Activated naive CD4-positive, alpha-beta T cell treated with anti-CD3 and anti-CD28 coated beads, Interleukin-2, amount 50 U/mL, for 72 hours (primary cell): ENCODE measurements around the gene RSBN1L. TPM values are rescaled to one million over a fixed set of nuclear protein-coding genes. Genes with fewer than 3 reads are reported as not detected.
A peak's percentile ranks its signal among the peaks of the same experiment; 100 is the strongest.
"Not testable (repeated sequence)": the region's sequence is repeated elsewhere in the genome, so short reads cannot be mapped to it uniquely, and the experiment has no call there.

Experiments used
- ATAC-seq, 2 donors: fragments of 150-1000 bp; cut with Tn5 transposase; 2 replicates each; pipeline ENCODE4 v1.10.0; 2021; ENCODE audit warnings: mild to moderate bottlenecking in 2 of 2, moderate library complexity in 2 of 2
- DNase-seq, 2 donors: peaks; one replicate each; pipeline ENCODE4 v3.0.0; 2021 to 2022; ENCODE audit warnings: low spot score in 2 of 2
- H3K27ac Mint-ChIP-seq, 2 donors: one replicate each; pipeline ENCODE4 v1.8.0; 2022; ENCODE audit warnings: mild to moderate bottlenecking in 2 of 2, mixed read lengths in 2 of 2
- H3K36me3 Mint-ChIP-seq, 2 donors: one replicate each; pipeline ENCODE4 v1.8.0; 2022; ENCODE audit warnings: mixed read lengths in 2 of 2
- H3K9me3 Mint-ChIP-seq, 2 donors: one replicate each; pipeline ENCODE4 v1.8.0; 2022; ENCODE audit warnings: mixed read lengths in 2 of 2
- total RNA-seq, 2 donors: library from RNA; stranded (reverse); gene quantifications; one replicate each; pipeline ENCODE4 v1.2.3, GENCODE V29; 2022

RSBN1L gene
- total RNA-seq, result 10 to 100 TPM; 19.8 to 20.2 TPM

DNA sequence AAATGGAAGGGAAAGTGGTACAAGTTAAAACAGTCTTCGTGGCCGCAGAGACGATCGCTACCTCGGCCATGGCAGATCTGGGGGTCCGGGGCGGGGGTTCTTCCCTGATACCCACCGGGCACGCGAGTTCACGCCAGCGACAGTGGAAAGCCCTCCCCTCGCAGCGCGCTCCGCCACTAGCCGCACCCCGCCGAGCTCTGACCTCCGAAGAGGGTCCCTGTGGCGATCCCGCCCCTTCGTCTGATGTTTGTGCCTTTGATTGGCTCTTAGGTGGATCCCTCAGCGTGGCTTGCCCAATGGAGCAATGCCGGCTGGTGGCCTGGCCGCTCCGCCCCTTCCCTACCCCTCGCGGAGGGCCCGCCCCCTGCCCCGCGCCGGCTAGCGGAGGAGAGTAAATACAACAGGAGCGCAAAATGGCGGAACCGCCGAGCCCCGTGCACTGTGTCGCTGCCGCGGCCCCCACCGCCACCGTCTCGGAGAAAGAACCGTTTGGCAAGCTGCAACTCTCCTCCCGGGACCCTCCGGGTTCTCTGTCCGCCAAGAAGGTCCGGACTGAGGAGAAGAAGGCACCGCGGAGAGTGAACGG, at the start of gene RSBN1L:
Gene RSBN1L, plus strand, starts transcription at position 403 of the 586 bp plus-strand sequence. Its CDS starts 11 bp downstream, at position 414.
- peak; percentile 98 for ATAC-seq
- Mint-ChIP-seq H3K36me3 (peaks cover 16 to 21% of the 10 kb centered on the region in 2 donors), H3K9me3 (no peaks in the 10 kb centered on the region), H3K27ac (peak within 1 kb of the TSS; percentile 95 to 96)
- DNase-seq, result peak; percentile 97 to 98

DNA sequence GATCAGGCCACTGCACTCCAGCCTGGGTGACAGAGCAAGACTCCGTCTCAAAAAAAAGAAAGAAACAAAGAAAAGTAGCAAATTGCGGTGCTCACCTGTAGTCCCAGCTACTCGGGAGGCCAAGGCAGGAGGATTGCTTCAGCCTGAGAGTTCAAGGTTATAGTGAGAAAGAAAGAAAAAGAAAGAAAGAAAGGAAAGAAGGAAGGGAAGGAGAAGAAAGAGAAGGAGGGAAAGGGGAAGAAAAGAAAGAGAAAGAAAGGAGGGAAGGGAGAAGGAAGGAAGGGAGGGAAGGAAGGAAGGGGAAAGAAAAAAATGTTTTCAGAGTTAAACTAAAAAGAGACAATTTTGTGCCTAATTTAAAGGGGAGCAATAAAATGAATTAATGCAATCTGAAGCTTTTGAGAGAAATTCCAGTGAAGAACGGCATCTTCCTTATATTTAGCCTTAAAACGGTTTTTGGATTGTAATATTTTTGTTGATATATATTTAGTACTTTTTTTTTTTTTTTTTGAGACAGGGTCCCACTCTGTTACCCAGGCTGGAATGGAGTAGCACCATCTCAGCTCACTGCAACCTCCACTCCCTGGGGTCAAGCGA, 47.4 kb upstream of the RSBN1L start:
- Mint-ChIP-seq H3K36me3 (no peaks in the 10 kb centered on the region), H3K9me3 (no peaks in the 10 kb centered on the region), H3K27ac (no peak overlapping the region)
- no peak for DNase-seq
- ATAC-seq, result no peak

DNA sequence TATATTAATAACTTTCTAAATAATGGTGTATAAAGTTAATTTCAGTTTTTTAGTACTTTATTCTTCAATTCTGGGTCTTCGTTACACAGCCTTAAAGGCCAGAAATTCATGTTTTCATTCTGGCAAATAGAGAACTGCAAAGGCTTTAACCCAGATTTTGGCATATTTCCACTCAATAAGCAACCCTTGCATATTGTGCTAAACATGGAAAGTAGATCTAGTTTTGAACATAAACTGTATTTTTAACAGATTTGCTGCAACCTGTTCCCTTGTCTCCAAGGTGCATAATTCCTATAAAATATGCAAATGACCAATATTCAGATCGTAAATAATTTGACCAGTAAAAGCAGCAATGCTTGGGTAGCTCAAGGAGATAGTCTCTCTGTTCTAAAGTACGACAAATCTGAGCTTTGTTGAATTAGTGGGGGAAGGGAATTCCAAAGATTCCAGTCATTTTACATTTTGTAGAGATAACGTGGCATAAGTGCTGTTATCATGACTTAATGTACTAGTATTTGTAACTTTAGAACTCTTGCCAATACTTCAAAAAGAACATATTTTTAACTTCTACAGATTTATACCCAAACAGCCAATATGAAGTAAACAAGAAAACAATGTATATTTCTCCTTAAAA, 46.4 kb upstream of the RSBN1L start:
- Mint-ChIP-seq H3K9me3 (no peaks in the 10 kb centered on the region), H3K36me3 (no peaks in the 10 kb centered on the region), H3K27ac (no peak overlapping the region)
- ATAC-seq (no peak), DNase-seq (no peak)

DNA sequence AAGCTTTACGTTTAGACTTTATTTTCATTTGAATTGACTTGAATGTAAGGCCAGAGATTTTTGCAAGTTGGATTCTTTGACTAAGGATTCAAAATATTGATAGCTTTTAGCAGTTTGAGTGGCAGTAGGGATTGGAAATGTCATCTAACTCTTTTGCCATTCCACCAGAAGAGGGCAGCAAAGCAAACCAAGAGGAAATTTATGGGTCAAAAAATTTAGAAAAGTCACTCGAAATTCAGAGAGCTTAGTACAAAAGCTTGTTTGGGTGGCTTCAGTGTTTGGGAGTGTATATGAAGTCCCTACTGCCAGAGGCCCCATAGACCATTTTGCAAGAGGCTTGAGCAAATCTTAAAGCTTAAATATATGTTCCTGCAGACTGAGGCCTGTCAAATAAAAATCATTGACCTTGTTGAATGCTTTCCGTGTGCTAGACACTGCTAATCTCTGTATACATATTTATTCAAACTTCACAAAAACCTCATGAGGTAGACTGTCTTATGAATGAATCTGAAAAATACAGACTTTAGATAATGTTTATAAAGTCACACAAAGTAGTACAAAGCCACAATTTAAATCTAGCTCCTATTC, 44.6 kb upstream of the RSBN1L start:
- Mint-ChIP-seq H3K36me3 (no peaks in the 10 kb centered on the region), H3K9me3 (no peaks in the 10 kb centered on the region), H3K27ac (no peak overlapping the region)
- ATAC-seq, result no peak
- peak in 1 of 2 donors; percentile 51 for DNase-seq

DNA sequence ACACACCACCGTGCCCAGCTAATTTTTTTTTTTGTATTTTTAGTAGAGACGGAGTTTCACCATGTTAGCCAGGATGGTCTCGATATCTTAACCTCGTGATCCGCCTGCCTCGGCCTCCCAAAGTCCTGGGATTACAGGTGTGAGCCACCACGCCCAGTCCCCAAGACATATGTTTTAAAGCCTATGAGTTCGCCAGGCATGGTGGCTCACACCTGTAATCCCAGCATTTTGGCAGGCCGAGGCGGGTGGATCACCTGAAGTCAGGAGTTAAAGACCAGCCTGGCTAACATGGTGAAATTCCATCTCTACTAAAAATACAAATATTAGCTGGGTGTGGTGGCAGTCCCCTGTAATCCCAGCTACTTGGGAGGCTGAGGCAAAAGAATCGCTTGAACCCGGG, 43.4 kb upstream of the RSBN1L start:
- DNase-seq, H3K27ac Mint-ChIP-seq, H3K9me3 Mint-ChIP-seq, ATAC-seq, H3K36me3 Mint-ChIP-seq: not testable (repeated sequence)

DNA sequence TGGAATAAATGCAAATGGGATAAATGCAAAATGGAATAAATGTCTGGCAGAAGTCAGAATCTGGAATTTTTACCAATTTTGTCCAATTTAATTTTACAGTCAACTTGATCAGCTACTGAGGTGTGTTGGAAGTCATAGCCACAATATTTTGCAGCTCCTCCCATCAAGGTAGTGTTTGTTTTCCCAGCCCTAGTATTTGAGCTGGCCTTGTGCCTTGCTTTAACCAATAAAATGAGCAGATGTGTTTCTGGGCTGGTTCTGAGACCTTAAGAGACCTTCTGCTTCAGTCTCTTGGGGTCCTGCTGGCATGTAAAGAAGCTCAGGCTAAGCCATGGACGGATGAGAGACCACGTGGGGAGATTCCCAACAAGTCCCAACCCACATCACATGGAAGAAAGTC, 42.7 kb upstream of the RSBN1L start:
- DNase-seq (no peak), ATAC-seq (no peak)

DNA sequence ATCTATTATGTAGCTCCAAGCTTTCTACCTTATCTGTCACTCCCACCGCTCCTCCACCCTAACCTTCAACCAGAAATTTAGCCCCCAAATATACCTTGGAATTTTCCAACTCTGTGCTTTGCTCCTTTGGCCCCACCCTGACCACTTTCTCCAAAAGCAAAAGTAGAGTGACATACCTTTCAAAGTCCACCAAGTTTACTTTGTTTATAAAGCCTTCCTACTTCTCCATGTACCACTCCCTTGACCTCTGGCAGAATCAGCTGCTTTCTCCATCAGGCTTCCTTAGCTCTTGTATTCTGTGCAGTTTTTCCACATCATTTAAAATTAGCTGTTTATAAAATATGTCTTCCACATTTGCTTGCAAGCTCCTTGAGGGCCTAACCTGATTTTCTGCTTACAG, 40.9 kb upstream of the RSBN1L start:
- H3K9me3 Mint-ChIP-seq, result no peaks in the 10 kb centered on the region

More for the DNA sequence above, 42.7 kb upstream of the RSBN1L start:
- no peak overlapping the region for H3K27ac Mint-ChIP-seq
- no peaks in the 10 kb centered on the region for H3K9me3 Mint-ChIP-seq
- no peaks in the 10 kb centered on the region for H3K36me3 Mint-ChIP-seq

DNA sequence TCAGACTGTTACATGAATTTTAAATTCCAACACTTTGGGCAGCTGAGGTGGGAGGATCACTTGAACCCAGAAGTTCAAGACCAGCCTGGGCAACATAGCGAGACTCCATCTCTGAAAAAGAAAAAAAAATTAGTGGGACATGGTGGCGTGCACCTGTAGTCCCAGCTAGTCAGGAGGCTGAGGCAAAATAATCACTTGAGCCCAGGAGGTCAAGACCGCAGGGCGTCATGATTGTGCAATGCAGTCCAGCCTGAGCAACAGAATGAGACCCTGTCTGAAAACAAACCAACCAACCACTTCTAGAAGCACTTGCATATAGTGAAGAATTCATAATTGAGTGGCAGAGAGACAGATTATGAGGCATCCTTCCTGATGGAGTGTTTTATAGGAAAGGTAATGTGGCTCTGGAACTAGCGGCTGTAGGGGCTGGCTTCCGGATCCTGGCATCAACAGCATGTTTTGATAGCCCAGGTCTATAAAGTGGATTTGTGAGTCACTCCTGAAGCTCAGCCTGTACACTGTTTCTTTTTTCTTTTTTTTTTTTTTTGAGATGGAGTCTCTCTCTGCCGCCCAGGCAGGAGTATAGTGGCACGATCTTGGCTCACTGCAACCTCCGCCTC, 40.3 kb upstream of the RSBN1L start:
- Mint-ChIP-seq H3K9me3 (no peaks in the 10 kb centered on the region), H3K36me3 (no peaks in the 10 kb centered on the region), H3K27ac (no peak overlapping the region)
- no peak for DNase-seq
- no peak for ATAC-seq

More for the DNA sequence above, 40.9 kb upstream of the RSBN1L start:
- ATAC-seq (no peak), DNase-seq (no peak)
- H3K36me3 Mint-ChIP-seq, result no peaks in the 10 kb centered on the region
- no peak overlapping the region for H3K27ac Mint-ChIP-seq

DNA sequence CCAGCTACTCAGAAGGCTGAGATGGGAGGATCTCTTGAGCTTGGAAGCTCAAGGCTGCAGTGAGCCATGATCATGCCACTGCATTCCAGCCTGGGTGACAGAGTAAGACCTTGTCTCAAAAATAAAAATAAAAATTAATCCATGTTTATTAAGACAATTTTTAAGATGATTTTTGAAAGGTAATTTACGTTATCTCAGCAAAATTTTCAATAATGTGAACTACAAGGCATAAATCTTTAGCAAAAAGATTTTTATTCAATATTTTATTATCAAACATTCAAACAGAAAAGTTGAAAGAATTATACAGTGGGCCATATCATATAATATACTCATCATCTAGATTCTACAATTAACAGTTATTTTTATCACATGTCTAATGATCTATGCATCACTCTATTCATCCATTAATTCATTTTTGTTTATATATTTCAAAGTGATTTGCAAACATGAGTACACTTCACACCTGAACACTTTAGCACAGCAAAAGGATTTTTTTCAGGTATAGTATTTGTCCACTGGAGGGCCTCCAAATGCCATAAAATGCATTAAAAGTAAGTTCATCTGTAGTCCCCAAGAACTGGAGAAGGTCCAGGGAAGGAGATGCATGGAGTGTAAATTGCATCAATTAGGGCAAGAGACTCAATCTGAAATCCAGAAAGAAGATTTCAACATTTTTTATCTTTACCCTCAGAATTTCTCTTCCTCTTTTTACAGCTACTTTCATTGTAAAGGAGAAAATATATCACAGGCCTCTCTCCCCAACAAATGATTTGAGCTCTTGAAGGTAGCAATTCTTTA, 38.6 kb upstream of the RSBN1L start:
- ATAC-seq (peak; percentile 58 to 69), DNase-seq (peak in 1 of 2 donors; percentile 14)
- Mint-ChIP-seq H3K36me3 (no peaks in the 10 kb centered on the region), H3K9me3 (no peaks in the 10 kb centered on the region), H3K27ac (no peak overlapping the region)

DNA sequence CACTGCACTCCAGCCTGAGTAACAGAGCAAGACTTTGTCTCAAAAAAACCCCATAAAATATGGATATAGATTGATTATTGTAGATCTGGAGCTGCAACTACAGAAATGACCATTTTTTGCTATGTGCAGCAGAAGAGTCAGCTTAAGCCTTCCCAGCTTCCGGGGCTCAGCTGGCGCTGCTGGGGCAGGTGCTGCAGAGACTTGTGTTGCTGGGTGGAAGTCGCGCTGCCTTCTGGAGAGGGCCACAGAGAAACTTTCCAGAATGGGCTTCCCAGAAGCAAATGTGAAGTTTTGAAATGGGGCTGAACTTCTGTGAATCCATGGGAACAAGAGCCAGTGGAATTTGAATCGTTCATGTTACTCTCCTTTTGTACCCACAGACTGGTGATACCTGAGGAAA, 37.3 kb upstream of the RSBN1L start:
- no peak for ATAC-seq
- no peak for DNase-seq
- no peaks in the 10 kb centered on the region for H3K36me3 Mint-ChIP-seq
- H3K27ac Mint-ChIP-seq, result no peak overlapping the region
- no peaks in the 10 kb centered on the region for H3K9me3 Mint-ChIP-seq

DNA sequence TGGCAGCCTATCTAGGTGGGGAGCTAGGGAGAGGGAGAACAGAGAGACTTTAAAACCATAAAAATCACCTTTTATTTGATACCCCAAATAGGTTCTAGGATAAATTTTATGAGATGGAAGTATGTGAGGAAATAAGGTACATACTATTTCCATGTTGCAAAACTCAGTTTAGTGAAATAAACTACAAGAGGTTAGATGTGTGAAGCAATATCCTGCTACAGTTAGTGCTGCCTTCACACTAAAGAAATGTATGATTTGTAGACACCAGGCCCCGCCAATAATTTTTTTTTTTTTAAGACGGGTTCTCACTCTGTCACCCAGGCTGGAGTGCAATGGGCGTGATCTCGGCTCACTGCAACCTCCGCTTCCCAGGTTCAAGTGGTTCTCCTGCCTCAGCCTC, 34.4 kb upstream of the RSBN1L start:
- Mint-ChIP-seq H3K9me3 (no peaks in the 10 kb centered on the region), H3K36me3 (no peaks in the 10 kb centered on the region), H3K27ac (peak overlapping the region in 1 of 2 donors; percentile 36)
- DNase-seq (no peak), ATAC-seq (no peak)

DNA sequence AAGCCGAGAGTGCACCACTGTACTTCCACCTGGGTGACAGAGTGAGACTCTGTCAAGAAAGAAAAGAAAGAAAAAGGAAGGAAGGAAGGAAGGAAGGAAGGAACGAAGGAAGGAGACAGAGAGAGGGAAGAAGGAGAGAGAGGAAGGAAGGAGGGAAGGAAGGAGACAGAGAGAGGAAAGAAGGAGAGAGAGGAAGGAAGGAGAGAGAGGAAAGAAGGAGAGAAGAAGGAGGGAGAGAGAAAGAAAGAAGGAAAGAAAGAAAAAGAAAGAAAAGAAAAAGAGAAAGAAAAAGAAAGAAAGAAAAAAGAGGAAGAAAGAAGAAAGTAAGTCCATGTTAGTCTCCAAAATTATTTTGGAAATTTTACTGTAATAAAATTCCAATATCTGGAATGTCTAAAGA, 33.4 kb upstream of the RSBN1L start:
- ATAC-seq, result no peak
- DNase-seq, result no peak
- no peaks in the 10 kb centered on the region for H3K36me3 Mint-ChIP-seq
- peak overlapping the region in 1 of 2 donors; percentile 6 for H3K27ac Mint-ChIP-seq
- H3K9me3 Mint-ChIP-seq, result no peaks in the 10 kb centered on the region

DNA sequence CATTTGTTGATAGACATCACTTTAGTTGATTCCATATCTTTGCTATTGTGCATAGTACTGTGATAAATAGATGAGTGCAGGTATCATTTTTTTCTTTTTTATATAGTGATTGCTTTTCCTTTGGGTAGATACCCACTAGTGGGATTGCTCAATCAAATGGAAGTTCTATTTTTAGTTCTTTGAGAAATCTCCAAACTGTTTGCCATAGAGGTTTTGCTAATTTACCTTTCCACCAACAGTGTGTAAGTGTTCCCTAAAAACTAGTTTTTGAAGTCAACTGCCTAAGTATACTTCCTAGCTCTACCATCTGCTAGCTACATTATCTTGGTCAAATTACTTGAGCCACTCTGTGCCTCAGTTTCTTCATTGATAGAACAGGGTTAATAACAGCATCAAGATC, 31.5 kb upstream of the RSBN1L start:
- H3K9me3 Mint-ChIP-seq, result no peaks in the 10 kb centered on the region
- no peak overlapping the region for H3K27ac Mint-ChIP-seq
- no peaks in the 10 kb centered on the region for H3K36me3 Mint-ChIP-seq
- ATAC-seq (no peak), DNase-seq (no peak)

DNA sequence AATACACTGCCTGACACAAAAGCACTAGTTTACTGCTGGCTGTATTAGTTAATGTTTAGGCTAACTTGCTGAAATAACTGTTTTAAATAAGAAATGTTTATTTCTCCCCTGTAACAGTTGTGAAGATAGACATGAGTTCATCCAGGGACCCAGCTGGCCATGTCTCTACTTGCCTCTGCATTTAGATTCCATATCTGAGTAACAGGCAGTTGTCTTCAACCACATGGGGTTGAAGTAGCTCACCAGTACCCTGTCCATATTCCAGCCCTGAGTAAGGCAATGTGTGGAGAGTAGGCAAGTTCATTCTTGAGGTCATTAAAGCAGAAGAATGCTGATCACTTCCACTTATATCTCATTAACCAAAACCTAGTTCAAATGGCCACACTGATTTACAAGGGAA, 31.1 kb upstream of the RSBN1L start:
- H3K36me3 Mint-ChIP-seq, result no peaks in the 10 kb centered on the region
- H3K27ac Mint-ChIP-seq, result no peak overlapping the region
- H3K9me3 Mint-ChIP-seq, result no peaks in the 10 kb centered on the region
- DNase-seq (no peak), ATAC-seq (no peak)

DNA sequence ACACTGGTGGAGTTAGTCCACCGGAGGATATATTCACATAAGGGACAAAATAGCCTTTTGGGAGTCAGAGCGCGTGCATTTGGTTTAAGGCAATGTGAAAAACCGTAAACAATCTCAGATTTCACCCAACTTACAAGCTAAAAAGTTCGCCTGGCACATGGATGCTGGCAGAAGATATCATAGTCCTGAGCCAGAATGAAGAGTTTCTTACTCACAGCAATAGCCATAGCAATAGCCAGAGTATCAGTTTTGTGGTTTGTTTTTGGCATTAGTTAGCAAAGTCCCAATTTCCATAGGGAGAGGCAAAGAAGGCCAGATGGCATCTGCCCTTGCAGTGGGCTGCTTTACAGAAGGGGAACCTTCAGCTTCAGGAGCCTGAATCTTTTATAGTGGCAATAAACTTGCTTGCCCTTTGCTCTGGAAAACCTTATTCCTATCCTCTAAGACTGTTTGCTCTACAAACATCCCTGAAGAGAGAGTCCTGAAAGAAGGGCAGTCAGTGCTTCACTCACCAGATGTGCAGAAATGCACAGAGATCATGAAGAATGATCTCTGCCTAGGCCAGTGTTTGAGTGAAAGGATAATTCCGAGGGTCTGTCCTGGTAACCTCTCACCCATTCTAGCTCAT, 28.7 kb upstream of the RSBN1L start:
- no peak overlapping the region for H3K27ac Mint-ChIP-seq
- no peaks in the 10 kb centered on the region for H3K36me3 Mint-ChIP-seq
- H3K9me3 Mint-ChIP-seq, result no peaks in the 10 kb centered on the region
- no peak for DNase-seq
- no peak for ATAC-seq

DNA sequence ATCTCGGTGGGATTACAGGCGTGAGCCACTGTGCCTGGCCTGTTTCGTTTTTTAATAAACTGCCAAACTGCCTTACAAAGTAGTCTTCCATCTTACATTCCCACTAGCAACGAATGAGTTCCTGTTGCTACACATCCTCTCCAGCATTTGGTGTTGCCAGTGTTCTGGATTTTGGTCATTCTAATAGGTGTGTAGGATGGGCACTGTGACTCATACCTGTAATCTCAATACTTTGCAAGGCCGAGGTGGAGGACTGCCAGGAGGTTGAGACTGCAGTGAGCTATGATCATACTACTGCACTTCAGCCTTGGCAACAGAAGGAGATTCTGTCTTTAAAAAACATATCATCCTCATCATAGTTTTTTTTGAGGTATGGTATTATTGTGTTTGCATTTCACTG, 21.4 kb upstream of the RSBN1L start:
- Mint-ChIP-seq H3K27ac (no peak overlapping the region), H3K9me3 (no peaks in the 10 kb centered on the region), H3K36me3 (no peaks in the 10 kb centered on the region)
- ATAC-seq (peak; percentile 63 to 87), DNase-seq (peak in 1 of 2 donors; percentile 5)
